Kidney (tissue), 14 donors: ENCODE data around the gene ACLY. TPM values are rescaled to one million over a fixed set of nuclear protein-coding genes. Genes with fewer than 3 reads are reported as not detected.

ENCODE experiments used
- DNase-seq, 5 donors: peaks; one replicate each; pipeline ENCODE4 v3.0.0-alpha.2; 2013 to 2020
- FAIRE-seq: peaks from 2 replicates; lab custom pipeline; 2012; peaks lifted over from hg19 to GRCh38; lab: Jason Lieb, UNC
- H3K27ac ChIP-seq, 2 donors: one replicate each; pipeline ENCODE4 v1.7.0; 2013; ENCODE audit warnings: low read depth in 2 of 2, low read length in 2 of 2, inconsistent platforms in 1 of 2
- H3K27me3 ChIP-seq: one replicate; pipeline ENCODE4 v1.7.1; 2013; ENCODE audit warnings: low read length, inconsistent platforms; ENCODE audit not compliant: control insufficient read depth, insufficient read depth
- H3K36me3 ChIP-seq, 3 donors: one replicate each; pipeline versions ENCODE4 v1.7.0 to v1.7.1; 2013; ENCODE audit warnings: low read length in 3 of 3, control low read depth in 1 of 3, inconsistent platforms in 1 of 3; ENCODE audit not compliant: insufficient read depth in 3 of 3, control insufficient read depth in 2 of 3
- H3K4me1 ChIP-seq, 3 donors: one replicate each; pipeline versions ENCODE4 v1.7.0 to v1.7.1; 2013; ENCODE audit warnings: low read length in 3 of 3, inconsistent platforms in 1 of 3, low read depth in 1 of 3; ENCODE audit not compliant: control insufficient read depth in 2 of 3, insufficient read depth in 2 of 3
- H3K4me3 ChIP-seq, 3 donors: one replicate each; pipeline versions ENCODE4 v1.7.0 to v1.8.1; 2013; ENCODE audit warnings: low read length in 3 of 3, control low read depth in 1 of 3, inconsistent platforms in 1 of 3
- H3K9ac ChIP-seq, 3 donors: one replicate each; pipeline versions ENCODE4 v1.7.0 to v1.7.1; 2013; ENCODE audit warnings: low read length in 3 of 3, control low read depth in 1 of 3, inconsistent platforms in 1 of 3
- H3K9me3 ChIP-seq, 3 donors: one replicate each; pipeline versions ENCODE4 v1.7.0 to v1.7.1; 2013; ENCODE audit warnings: low read length in 3 of 3, control low read depth in 1 of 3, inconsistent platforms in 1 of 3; ENCODE audit not compliant: control insufficient read depth in 2 of 3, insufficient read depth in 1 of 3
- CTCF ChIP-seq: IDR thresholded peaks from 3 replicates; pipeline ENCODE4 v1.5.1; 2012; ENCODE audit warnings: mild to moderate bottlenecking, moderate library complexity, borderline replicate concordance; ENCODE audit not compliant: insufficient read depth; ENCODE audit errors: extremely low read depth
- intact Hi-C: fragments of 100-400 bp; cut with DNase I; formaldehyde crosslinking; loops from one replicate; pipeline ENCODE4 v1.11.1; 2022
- polyA plus RNA-seq: library from polyadenylated mRNA; stranded (reverse); fragments of 350-450 nt; fragmentation: Illumina TruSeq; extraction: RNeasy Lipid Tissue Mini Kit (QIAGEN cat#74804); gene quantifications from one replicate; pipeline ENCODE4 v1.2.3, GENCODE V29; 2014; ENCODE audit warnings: low read depth, low replicate concordance; ENCODE audit not compliant: insufficient read depth
- total RNA-seq: library from RNA; stranded (reverse); fragmentation: NEBNext Ultra II Directional; extraction: Animal tissue kit (Norgen Biotek cat#: 25700); gene quantifications from one replicate; pipeline ENCODE4 v1.2.1, GENCODE V29; 2021
- donor health status: control.
- donor health status: control.
- donor health status: control.
- donor health status: control.
- donor health status: control.
- donor health status: DM: yes; HTN: yes; CAD: no.
- donor health status: Normal renal cell carcinoma (clear cell type).

The ACLY gene
- total and polyA plus RNA-seq, 2 donors from 2014 or later: 33.7 to 104 TPM

- H3K4me3 ChIP-seq: no peak overlapping the region
- FAIRE-seq: no peak
- peaks cover 0 to 48% (median 24%) of the 10 kb centered on the region in 3 donors for H3K4me1 ChIP-seq
- intact Hi-C loops: no loop called here
- H3K9me3 ChIP-seq: no peaks in the 10 kb centered on the region
- TF ChIP-seq CTCF: no peak
- H3K9ac ChIP-seq: no peak overlapping the region
- H3K27me3 ChIP-seq: no peaks in the 10 kb centered on the region
- peaks cover 4 to 47% (median 31%) of the 10 kb centered on the region in 3 donors for H3K36me3 ChIP-seq
- DNase-seq: no peak
- no peak overlapping the region for H3K27ac ChIP-seq
Measured at GRCh38 chr17:41910701-41911391, 7.9 kb downstream of the ACLY start.

- peaks cover 0 to 35% (median 17%) of the 10 kb centered on the region in 3 donors for H3K4me1 ChIP-seq
- no peaks in the 10 kb centered on the region for H3K9me3 ChIP-seq
- H3K4me3 ChIP-seq: no peak overlapping the region
- H3K36me3 ChIP-seq: peaks cover 8 to 62% (median 46%) of the 10 kb centered on the region in 3 donors
- DNase-seq (peak in 3 of 5 donors; percentile 24 to 51 (median 31)), FAIRE-seq (no peak)
- no peaks in the 10 kb centered on the region for H3K27me3 ChIP-seq
- H3K27ac ChIP-seq: no peak overlapping the region
- H3K9ac ChIP-seq: no peak overlapping the region
- no peak for TF ChIP-seq CTCF
- intact Hi-C loops: no loop called here
Measured at GRCh38 chr17:41909088-41909487, 9.7 kb downstream of the ACLY start.

- Histone ChIP-seq H3K36me3 (peaks cover 10 to 62% (median 43%) of the 10 kb centered on the region in 3 donors), H3K27ac (peak overlapping the region; percentile 17 to 36), H3K27me3 (no peaks in the 10 kb centered on the region), H3K4me3 (no peak overlapping the region), H3K9ac (no peak overlapping the region), H3K4me1 (peaks cover 0 to 25% (median 12%) of the 10 kb centered on the region in 3 donors), H3K9me3 (no peaks in the 10 kb centered on the region)
- FAIRE-seq: no peak
- DNase-seq: peak in 4 of 5 donors; percentile 69 to 93 (median 82)
- intact Hi-C loops: no loop called here
- no peak for TF ChIP-seq CTCF
Measured at GRCh38 chr17:41907633-41908539, 10.9 kb downstream of the ACLY start.
